ENCODE data around the gene TLL2.
A peak's percentile ranks its signal among the peaks of the same experiment; 100 is the strongest.

The TLL2 gene

GRCh38 chr10:96380821-96381220 is 132.9 kb downstream of the TLL2 start:
- no peak for DNase-seq

- DNase-seq: no peak
Observed at GRCh38 chr10:96379758-96380157, 134.0 kb downstream of the TLL2 start.

GRCh38 chr10:96378741-96379140 is 135.0 kb downstream of the TLL2 start:
- DNase-seq: no peak

- DNase-seq: no peak
Observed at GRCh38 chr10:96377816-96378294, 135.9 kb downstream of the TLL2 start.

- no peak for DNase-seq
Observed at GRCh38 chr10:96376483-96376882, 137.2 kb downstream of the TLL2 start.

- peak; percentile 54 for DNase-seq
Observed at GRCh38 chr10:96374985-96375830, 138.5 kb downstream of the TLL2 start.

- DNase-seq: no peak
Observed at GRCh38 chr10:96374639-96374984, 139.1 kb downstream of the TLL2 start.

- DNase-seq: no peak
Observed at GRCh38 chr10:96374004-96374403, 139.7 kb downstream of the TLL2 start.

GRCh38 chr10:96371356-96371755 is 142.4 kb downstream of the TLL2 start:
- no peak for DNase-seq

- peak; percentile 21 for DNase-seq
Observed at GRCh38 chr10:96370584-96371157, 143.1 kb downstream of the TLL2 start.

- DNase-seq: no peak
Observed at GRCh38 chr10:96369890-96370583, 143.7 kb downstream of the TLL2 start.

GRCh38 chr10:96368971-96369370 is 144.8 kb downstream of the TLL2 start:
- no peak for DNase-seq

GRCh38 chr10:96367470-96367869 is 146.3 kb downstream of the TLL2 start:
- no peak for DNase-seq

- DNase-seq: no peak
Observed at GRCh38 chr10:96366508-96366907, 147.2 kb downstream of the TLL2 start.

GRCh38 chr10:96365571-96365970 is 148.2 kb downstream of the TLL2 start:
- DNase-seq: no peak

- DNase-seq: no peak
Observed at GRCh38 chr10:96360766-96361165, 153.0 kb downstream of the TLL2 start.

GRCh38 chr10:96360331-96360730 is 153.4 kb downstream of the TLL2 start:
- no peak for DNase-seq

- DNase-seq: no peak
Observed at GRCh38 chr10:96359616-96360015, 154.1 kb downstream of the TLL2 start.

GRCh38 chr10:96358851-96359540 is 154.7 kb downstream of the TLL2 start, which contains the start of gene OPALIN:
Gene OPALIN (minus strand): TSS chr10:96359002. CDS start chr10:96358896, 106 bp downstream.
- DNase-seq: no peak

- no peak for DNase-seq
Observed at GRCh38 chr10:96357038-96357620, 156.6 kb downstream of the TLL2 start.

- no peak for DNase-seq
Observed at GRCh38 chr10:96352582-96352981, 161.1 kb downstream of the TLL2 start.

- DNase-seq: no peak
Observed at GRCh38 chr10:96352027-96352426, 161.7 kb downstream of the TLL2 start.

- no peak for DNase-seq
Observed at GRCh38 chr10:96346295-96346694, 167.4 kb downstream of the TLL2 start.

Data from stimulated activated naive CD4-positive, alpha-beta T cell treated with Interleukin-2 at 50 U/mL for 16 hours (primary cell).